GM21423 (cell line): ENCODE measurements around the gene RABEP2.
A peak's percentile ranks its signal among the peaks of the same experiment; 100 is the strongest.
"Not testable (repeated sequence)": the region's sequence is repeated elsewhere in the genome, so short reads cannot be mapped to it uniquely, and the experiment has no call there.

Source experiments
- ATAC-seq: cut with Tn5 transposase; IDR thresholded peaks from one replicate; pipeline ENCODE4 v1.9.1; 2021; ENCODE audit warnings: mild to moderate bottlenecking, moderate library complexity; ENCODE audit not compliant: unreplicated experiment

The RABEP2 gene

DNA sequence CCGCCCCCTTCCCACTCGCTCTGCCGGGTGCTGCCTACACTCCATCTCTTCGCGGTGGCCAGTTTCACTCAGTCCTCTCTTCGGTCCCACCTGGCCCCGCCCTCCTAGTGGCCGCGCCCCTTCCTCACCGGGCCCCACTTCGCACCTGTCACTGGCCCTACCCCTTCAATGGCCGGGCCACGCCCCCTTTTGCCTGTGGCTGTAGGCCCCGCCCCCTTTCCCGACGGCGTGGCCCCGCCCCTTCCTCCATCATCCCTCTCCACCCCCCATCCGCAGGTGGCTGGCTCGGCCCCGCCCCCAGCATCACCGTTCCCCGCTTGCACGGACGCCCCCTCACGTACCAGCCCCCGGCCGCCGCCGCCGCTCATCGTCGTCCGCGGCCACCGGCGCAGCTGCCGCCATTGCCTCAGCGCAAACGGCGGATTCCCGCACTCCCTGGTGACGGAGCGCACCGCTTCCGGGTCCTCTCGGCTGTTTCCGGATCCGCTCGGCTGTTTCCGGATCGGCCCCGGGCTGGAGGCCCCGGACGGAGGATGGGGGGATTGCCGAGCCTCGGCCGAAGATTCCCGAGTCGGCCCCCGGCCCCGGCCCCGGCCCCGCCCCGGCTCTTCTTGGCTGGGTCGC is at the start of gene RABEP2:
TSS of gene RABEP2 (minus strand) at position 477 of the 624 bp plus-strand sequence. CDS start at position 402, 75 bp downstream.
- peak; percentile 47 for ATAC-seq

DNA sequence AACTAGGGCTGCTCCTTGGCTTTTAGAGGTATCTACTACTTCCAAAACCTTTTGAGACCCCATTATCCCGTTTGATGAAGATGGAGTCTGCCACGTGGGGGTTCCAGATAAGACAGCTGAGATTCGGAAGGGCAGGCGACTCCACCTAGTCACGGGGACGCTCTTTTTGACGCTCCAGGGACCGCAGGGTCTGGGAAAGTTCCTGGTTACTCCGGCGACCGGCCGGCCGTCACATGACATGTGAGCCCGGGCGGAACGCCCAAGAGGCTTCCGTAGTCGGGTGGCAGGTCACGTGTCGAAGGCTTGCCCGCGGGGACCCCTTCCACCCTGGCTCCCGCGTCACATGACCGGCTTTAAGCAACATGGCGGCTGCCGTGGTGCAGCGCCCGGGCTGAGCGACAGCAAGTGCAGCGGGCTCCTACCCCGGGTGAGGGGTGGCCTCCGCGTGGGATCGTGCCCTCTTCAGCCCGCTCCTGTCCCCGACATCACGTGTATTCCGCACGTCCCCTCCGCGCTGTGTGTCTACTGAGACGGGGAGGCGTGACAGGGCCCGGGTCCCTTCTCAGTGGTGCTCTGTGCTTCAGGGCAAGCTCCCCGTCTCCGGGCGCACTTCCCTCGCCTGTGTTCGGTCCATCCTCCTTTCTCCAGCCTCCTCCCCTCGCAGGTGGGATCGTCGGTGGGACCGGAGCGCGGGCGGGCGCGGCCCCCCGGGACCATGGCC is 49.6 kb upstream of the RABEP2 start, which contains the start of gene SPNS1:
TSS of gene SPNS1 (plus strand) at position 342 of the 721 bp plus-strand sequence. CDS start at position 716, 374 bp downstream.
- ATAC-seq = peak; percentile 86

DNA sequence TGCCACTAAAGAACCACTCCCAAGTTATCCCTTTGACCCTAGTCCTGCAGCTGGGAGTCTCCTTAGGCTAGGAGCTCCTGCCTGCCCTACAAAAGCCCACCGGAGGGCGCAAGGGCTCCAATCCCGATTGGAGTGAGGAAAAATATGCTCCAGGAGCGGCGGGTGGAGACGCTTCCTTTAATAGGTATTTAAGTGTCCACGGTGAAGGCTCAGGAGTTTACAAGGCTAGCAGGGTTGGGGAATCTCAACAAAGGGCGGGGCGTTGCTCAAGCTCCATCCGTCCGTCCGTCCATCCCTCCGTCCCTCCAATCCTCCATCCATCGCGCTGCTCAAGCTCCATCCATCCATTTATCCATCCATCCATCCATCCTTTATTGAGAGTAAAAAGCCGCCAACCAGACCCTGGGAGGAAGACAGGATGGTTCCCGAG is 49.0 kb upstream of the RABEP2 start:
- ATAC-seq = peak; percentile 12

DNA sequence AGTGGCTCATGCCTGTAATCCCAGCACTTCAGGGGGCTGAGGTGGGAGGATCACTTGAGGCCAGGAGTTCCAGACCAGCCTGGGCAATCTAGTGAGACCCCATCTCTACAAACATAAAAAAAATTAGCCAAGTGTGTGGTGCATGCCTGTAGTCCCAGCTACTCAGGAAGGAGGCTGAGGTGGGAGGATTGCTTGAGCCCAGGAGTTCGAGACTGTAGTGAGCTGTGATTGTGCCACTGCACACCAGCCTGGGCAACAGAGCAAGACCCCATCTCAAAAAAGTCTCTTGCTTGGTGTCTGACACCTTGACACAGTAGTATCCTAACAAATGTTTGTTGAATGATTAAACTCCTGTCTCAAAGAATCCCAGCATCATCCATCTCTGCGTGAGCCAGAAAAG is 44.7 kb upstream of the RABEP2 start:
- not testable (repeated sequence) for ATAC-seq

GRCh38 chr16:28967156-28967555 is 42.1 kb upstream of the RABEP2 start:
- no peak for ATAC-seq

GRCh38 chr16:28964496-28964895 is 39.5 kb upstream of the RABEP2 start:
- no peak for ATAC-seq

DNA sequence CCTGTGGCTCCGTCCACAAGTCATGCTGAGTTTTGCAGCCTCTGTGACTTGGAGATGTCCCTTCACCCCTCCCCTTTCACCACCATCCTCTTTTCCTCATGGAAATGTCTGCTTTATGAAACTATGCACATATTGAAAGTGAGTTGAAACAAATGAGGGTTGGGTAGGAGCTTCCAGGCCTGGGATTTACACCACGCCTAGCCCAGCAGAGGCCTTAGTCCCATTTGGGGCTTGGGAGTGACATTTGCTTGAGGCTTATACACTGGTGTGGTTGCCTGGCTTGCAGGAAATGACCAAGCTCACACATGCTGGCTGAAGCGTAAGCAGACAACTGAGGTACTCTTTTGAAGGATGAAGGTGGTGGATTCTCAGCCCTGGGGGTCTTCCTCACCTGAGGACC is 39.0 kb upstream of the RABEP2 start:
- no peak for ATAC-seq

- ATAC-seq = no peak
Measured at GRCh38 chr16:28958836-28959235, 33.8 kb upstream of the RABEP2 start.

- no peak for ATAC-seq
Measured at GRCh38 chr16:28958216-28958615, 33.2 kb upstream of the RABEP2 start.

DNA sequence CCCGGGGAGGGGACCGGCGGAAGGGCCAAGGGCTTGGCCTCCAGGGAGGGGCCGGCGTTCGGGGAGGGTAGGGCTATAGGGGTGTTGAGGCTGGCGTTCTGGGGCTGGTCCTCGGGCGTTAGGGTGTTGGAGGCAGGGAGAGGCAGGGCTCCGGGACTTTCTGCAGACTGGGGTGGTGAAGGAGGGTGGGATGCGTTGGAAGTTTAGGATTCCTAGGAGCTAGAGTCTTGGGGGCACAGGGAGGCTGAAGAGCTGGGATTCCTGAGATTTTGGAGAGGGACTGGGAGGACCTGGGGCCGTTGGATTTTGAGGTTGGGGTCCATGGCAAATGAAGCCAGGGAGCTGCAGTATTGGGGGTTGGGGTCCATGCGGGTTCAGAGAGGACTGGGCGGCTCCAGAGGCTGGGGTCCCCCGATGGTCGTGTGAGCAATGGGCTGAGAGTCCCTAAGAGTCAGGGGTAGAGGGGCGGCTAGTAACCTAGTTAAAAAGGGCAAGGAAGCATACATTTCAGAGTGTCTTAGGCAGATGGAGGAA is 26.4 kb upstream of the RABEP2 start:
- no peak for ATAC-seq

DNA sequence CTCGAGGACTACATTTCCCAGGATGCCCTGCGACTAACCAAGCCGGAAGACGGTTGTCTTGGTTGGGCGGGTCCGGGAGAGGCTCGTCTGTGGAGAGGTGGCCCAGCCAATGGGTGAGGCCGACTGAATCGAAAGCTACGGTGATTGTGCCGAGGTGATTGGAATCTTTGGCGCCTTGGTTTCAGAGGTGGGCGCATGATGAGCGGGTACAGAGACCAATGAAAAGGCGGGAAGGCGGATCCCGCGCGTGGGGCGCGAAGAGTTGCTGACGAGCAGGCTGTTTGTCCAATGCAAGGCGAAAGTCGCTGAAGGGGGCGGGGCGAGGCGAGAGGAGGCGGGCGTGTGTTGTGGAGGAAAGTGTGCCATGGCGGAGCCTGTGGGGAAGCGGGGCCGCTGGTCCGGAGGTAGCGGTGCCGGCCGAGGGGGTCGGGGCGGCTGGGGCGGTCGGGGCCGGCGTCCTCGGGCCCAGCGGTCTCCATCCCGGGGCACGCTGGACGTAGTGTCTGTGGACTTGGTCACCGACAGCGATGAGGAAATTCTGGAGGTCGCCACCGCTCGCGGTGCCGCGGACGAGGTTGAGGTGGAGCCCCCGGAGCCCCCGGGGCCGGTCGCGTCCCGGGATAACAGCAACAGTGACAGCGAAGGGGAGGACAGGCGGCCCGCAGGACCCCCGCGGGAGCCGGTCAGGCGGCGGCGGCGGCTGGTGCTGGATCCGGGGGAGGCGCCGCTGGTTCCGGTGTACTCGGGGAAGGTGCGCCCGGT is 25.8 kb upstream of the RABEP2 start, which contains the start of gene NFATC2IP:
TSS of gene NFATC2IP (plus strand) at position 290 of the 762 bp plus-strand sequence. CDS start at position 365, 75 bp downstream.
- peak; percentile 91 for ATAC-seq

GRCh38 chr16:28946681-28947080 is 21.6 kb upstream of the RABEP2 start:
- no peak for ATAC-seq

DNA sequence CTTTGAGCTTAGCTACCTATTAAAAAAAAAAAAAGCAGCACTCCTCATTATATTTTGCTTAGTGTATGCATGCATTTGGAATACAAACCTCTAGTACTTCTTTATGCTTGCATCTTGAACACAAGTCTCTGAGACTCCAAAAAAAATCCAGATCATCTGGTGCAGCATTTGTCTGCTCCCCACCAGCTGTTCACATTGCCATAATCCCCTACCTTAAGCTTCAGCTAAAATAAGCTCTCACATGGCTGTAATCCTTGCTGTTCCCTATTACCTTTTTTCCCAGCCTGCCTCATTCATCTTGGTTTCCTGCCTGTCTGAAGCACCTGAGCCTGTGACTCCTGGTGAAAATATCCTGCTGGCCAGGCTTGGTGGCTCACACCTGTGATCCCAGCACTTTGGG is 18.2 kb upstream of the RABEP2 start:
- no peak for ATAC-seq

- not testable (repeated sequence) for ATAC-seq
Measured at GRCh38 chr16:28939825-28940224, 14.8 kb upstream of the RABEP2 start.

GRCh38 chr16:28938721-28939120 is 13.7 kb upstream of the RABEP2 start:
- no peak for ATAC-seq

DNA sequence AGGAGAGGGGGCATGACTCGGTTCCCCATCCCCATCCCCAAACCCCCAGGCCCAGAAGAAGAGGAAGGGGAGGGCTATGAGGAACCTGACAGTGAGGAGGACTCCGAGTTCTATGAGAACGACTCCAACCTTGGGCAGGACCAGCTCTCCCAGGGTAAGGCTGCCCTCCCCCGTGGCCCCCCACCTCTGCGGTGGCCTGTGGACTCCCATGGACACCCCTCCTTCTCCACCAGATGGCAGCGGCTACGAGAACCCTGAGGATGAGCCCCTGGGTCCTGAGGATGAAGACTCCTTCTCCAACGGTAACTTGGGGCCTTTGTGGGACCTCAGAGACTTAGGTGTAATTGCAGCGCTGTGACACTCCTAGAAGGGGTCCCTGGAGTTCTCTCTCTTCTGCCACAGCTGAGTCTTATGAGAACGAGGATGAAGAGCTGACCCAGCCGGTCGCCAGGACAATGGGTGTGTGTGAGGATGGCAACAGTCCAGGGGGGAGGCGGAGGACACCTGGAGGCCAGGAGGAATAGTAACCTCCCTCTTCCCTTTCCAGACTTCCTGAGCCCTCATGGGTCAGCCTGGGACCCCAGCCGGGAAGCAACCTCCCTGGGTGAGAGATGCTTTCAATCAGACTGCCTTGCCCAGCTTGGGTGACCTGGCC is 12.3 kb upstream of the RABEP2 start:
- no peak for ATAC-seq

- ATAC-seq = no peak
Measured at GRCh38 chr16:28936784-28937155, 11.7 kb upstream of the RABEP2 start.

DNA sequence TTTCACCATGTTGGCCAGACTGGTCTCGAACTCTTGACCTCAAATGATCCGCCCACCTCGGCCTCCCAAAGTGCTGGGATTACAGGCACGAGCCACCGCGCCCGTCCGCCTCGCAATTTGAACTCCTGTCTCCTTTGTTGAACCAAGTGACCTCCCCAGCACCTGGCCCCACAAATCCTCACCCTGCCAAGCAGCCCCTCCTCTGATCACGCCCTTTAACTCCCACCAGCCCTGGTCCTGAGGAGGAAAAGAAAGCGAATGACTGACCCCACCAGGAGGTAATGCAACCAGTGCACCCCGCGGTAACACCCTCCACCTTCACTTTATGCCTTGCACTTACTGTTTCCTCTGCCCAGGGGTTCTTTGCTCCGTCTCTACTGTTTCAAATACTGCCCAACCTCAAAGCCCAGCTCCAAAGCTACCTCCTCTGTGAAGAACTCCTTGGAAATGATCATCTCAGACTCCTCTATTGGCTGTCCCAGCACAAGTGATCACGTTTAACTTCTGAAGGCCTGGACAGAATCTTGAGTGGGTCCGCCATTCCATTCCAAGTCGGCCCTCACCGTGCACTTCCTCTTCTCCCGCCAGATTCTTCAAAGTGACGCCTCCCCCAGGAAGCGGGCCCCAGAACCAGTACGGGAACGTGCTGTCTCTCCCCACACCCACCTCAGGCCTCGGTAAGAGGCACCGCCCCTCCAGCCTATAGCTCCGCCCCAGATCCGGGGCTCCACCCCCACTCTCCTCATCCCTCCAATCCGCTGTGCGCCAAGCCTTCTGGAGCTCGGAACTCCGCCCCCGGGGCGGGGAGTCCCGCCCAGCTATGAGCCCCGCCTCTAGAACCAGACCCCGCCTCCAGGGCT is 11.1 kb upstream of the RABEP2 start:
- peak; percentile 56 for ATAC-seq

DNA sequence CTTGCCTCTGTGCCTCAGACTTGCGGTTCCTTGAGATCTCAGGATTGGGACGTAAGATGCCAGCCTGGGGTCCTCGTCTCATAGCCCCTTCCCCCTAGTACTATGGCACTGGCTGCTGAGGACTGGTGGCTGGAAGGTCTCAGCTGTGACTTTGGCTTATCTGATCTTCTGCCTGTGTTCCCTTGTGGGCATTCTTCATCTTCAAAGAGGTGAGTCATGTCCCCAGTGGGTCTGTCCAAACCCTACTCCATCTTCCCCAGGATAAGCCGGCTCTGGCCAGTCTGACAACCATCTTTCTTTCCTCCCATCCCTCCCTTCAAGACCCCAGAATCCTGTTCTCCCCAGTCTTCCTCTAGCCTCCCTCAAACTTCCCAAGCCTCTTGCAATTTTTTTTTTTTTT is 10.3 kb upstream of the RABEP2 start:
- ATAC-seq = no peak

DNA sequence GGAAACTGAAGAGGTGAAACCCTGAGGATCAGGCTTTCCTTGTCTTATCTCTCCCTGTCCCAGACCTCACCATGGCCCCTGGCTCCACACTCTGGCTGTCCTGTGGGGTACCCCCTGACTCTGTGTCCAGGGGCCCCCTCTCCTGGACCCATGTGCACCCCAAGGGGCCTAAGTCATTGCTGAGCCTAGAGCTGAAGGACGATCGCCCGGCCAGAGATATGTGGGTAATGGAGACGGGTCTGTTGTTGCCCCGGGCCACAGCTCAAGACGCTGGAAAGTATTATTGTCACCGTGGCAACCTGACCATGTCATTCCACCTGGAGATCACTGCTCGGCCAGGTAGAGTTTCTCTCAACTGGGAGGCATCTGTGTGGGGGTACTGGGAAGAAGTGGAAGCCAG is 8.1 kb upstream of the RABEP2 start:
- ATAC-seq = no peak
